Spleen (tissue), 11 donors: ENCODE measurements around the gene IL1RAPL2. TPM values are rescaled to one million over a fixed set of nuclear protein-coding genes. Genes with fewer than 3 reads are reported as not detected.

Experiments
- DNase-seq: peaks from one replicate; pipeline ENCODE4 v3.0.0-alpha.2; 2020
- H3K27ac ChIP-seq, 8 donors: fragments of 200-600 bp; sonication (generic) in 7 of 8; 1 replicate in 4 of 8; 2 replicates in 4 of 8; pipeline versions ENCODE4 v1.5.0 to v1.8.0; 2016 to 2021; ENCODE audit warnings: inconsistent platforms in 4 of 8, mild to moderate bottlenecking in 4 of 8, moderate library complexity in 1 of 8
- H3K27me3 ChIP-seq, 7 donors: fragments of 200-600 bp; sonication (generic) in 6 of 7; replicated peaks in 1 of 7; 1 replicate in 4 of 7; 2 replicates in 3 of 7; pipeline versions ENCODE4 v1.5.0 to v1.8.0; 2016 to 2021; ENCODE audit warnings: inconsistent platforms in 3 of 7, mild to moderate bottlenecking in 1 of 7
- H3K36me3 ChIP-seq, 6 donors: fragments of 200-600 bp; sonication (generic) in 5 of 6; 1 replicate in 4 of 6; 2 replicates in 2 of 6; pipeline versions ENCODE4 v1.5.0 to v1.8.0; 2016 to 2021; ENCODE audit warnings: inconsistent platforms in 2 of 6
- H3K4me1 ChIP-seq, 6 donors: fragments of 200-600 bp; sonication (generic) in 5 of 6; 1 replicate in 3 of 6; 2 replicates in 3 of 6; pipeline versions ENCODE4 v1.5.0 to v1.8.0; 2016 to 2021; ENCODE audit warnings: inconsistent platforms in 3 of 6
- H3K4me3 ChIP-seq, 8 donors: fragments of 200-600 bp; sonication (generic) in 7 of 8; 1 replicate in 4 of 8; 2 replicates in 4 of 8; pipeline versions ENCODE4 v1.5.0 to v1.8.0; 2016 to 2021; ENCODE audit warnings: inconsistent platforms in 4 of 8, mild to moderate bottlenecking in 4 of 8, moderate library complexity in 2 of 8
- H3K9me3 ChIP-seq, 8 donors: fragments of 200-600 bp; sonication (generic) in 7 of 8; 1 replicate in 4 of 8; 2 replicates in 4 of 8; pipeline versions ENCODE4 v1.5.0 to v1.8.0; 2016 to 2021; ENCODE audit warnings: inconsistent platforms in 4 of 8
- POLR2A ChIP-seq, 3 donors: fragments of 450-650 bp; IDR thresholded peaks; one replicate each; pipeline ENCODE4 v1.5.1; 2017; ENCODE audit warnings: antibody characterized with exemption in 3 of 3, mild to moderate bottlenecking in 1 of 3
- POLR2AphosphoS5 ChIP-seq, 3 donors: sonication (generic); formaldehyde crosslinking; IDR thresholded peaks; one replicate each; pipeline ENCODE4 v1.5.1; 2017; ENCODE audit warnings: antibody characterized with exemption in 3 of 3
- WGBS, 5 donors: extraction: QIAGEN DNeasy Blood & Tissue Kit in 3 of 5; methylation state at CpG; one replicate each; pipeline versions ENCODE4 v1.1.5 to v1.1.7; 2013 to 2018; 5-methylcytosine and 5-hydroxymethylcytosine counted together
- intact Hi-C: fragments of 100-400 bp; cut with DNase I; formaldehyde crosslinking; loops from one replicate; pipeline ENCODE4 v1.15.0; 2023; ENCODE audit warnings: low total_unique reads
- polyA plus RNA-seq, 3 donors: library from polyadenylated mRNA; stranded (reverse); fragments of 200-250 nt; gene quantifications; one replicate each; pipeline ENCODE4 v1.2.1, GENCODE V29; 2013
- total RNA-seq, 7 donors: library from RNA; depleted of rRNA in 3 of 7; stranded (reverse); fragments of >200 nt in 3 of 7; fragmentation: NEBNext Ultra II Directional in 4 of 7; extraction: Animal tissue kit (Norgen Biotek cat#: 25700) in 4 of 7; gene quantifications; one replicate each; pipeline versions ENCODE4 v1.1.0 to v1.2.1, GENCODE V29; 2016 to 2021
- TF ChIP-seq, protein P1 (sequence below), 11 experiments: fragments of 200-600 bp in 7 of 11; fragments of 450-650 bp in 4 of 11; sonication (generic) in 4 of 11; IDR thresholded peaks in 8 of 11; conservative IDR thresholded peaks in 3 of 11; 1 replicate in 7 of 11; 2 replicates in 4 of 11; pipeline versions ENCODE4 v1.4.0 to v1.8.0; 2016 to 2021; ENCODE audit warnings: antibody characterized with exemption in 11 of 11, inconsistent platforms in 4 of 11, mild to moderate bottlenecking in 1 of 11
- donor health status: healthy with polysubstance abuse.
- donor health status: DM: no; HTN: no; CAD: no; lungs with moderate emphysema.
- donor health status: DM: no; HTN: no; CAD: no.
- donor health status: Bipolar disorder and iron deficiency.
- donor health status: healthy.
- donor health status: DM: no; HTN: no; CAD: no.
- donor health status: DM: yes; HTN: yes; CAD: no.

The IL1RAPL2 gene
- total and polyA plus RNA-seq, 10 donors: not detected

DNA sequence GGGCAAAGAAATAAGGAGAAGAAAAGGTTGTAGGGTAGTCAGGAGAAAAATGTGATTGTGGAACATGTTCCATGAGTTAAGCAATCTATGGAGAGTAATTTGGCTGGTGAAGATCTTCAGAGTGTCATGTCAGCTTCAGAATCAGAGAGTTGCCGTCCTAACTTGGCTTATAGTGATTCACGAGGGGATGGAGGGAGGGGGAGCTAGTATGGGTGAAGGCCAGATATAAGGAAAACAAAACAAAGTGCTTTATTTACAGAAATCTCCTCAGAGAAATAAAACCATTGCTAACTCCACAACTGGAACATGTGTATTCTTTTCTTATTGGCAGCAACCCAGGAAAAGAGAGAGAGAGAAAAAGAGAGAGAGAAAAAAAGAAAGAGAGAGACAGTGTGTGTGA lies 999.9 kb downstream of the IL1RAPL2 start:
- Histone ChIP-seq H3K9me3 (no peaks in the 10 kb centered on the region), H3K4me3 (no peak overlapping the region), H3K4me1 (no peaks in the 10 kb centered on the region), H3K27ac (no peak overlapping the region), H3K36me3 (no peaks in the 10 kb centered on the region), H3K27me3 (no peaks in the 10 kb centered on the region)
- intact Hi-C loops: no loop called here
- 55 to 83% (median 66%) methylated on average over 2 of the region's 2 CpGs for WGBS, 5 donors
- DNase-seq: no peak
- TF ChIP-seq POLR2A (IDR thresholded peaks at IDR 0.05): no peak
- no peak for TF ChIP-seq POLR2AphosphoS5 (IDR thresholded peaks at IDR 0.05)
- TF ChIP-seq, protein P1, sequence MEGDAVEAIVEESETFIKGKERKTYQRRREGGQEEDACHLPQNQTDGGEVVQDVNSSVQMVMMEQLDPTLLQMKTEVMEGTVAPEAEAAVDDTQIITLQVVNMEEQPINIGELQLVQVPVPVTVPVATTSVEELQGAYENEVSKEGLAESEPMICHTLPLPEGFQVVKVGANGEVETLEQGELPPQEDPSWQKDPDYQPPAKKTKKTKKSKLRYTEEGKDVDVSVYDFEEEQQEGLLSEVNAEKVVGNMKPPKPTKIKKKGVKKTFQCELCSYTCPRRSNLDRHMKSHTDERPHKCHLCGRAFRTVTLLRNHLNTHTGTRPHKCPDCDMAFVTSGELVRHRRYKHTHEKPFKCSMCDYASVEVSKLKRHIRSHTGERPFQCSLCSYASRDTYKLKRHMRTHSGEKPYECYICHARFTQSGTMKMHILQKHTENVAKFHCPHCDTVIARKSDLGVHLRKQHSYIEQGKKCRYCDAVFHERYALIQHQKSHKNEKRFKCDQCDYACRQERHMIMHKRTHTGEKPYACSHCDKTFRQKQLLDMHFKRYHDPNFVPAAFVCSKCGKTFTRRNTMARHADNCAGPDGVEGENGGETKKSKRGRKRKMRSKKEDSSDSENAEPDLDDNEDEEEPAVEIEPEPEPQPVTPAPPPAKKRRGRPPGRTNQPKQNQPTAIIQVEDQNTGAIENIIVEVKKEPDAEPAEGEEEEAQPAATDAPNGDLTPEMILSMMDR (IDR thresholded peaks at IDR 0.05 in 8 of 11, conservative IDR thresholded peaks at IDR 0.05 in 3 of 11): no peak

DNA sequence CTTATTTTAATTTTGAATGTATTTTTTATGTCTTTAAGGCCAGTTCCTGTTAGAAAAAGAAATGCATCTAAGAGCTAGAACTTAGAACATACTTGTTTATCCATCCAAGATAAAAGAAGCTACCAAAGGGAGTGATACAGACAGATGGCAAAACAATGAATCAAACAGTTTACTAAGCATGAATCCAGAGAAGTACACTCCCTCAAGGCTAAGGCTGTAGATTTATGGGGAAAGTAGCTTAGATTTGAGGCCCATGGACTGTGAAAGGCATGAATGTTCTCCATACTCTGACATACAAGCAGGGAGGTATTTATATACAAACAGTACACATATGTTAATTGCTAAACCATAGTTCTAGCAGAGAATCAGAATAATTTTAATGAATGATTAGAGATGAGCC lies 1001.1 kb downstream of the IL1RAPL2 start:
- intact Hi-C loops: no loop called here
- DNase-seq: no peak
- H3K36me3 ChIP-seq: no peaks in the 10 kb centered on the region
- no peaks in the 10 kb centered on the region for H3K27me3 ChIP-seq
- no peak overlapping the region for H3K4me3 ChIP-seq
- no peaks in the 10 kb centered on the region for H3K9me3 ChIP-seq
- TF ChIP-seq, protein P1 (IDR thresholded peaks at IDR 0.05 in 8 of 11, conservative IDR thresholded peaks at IDR 0.05 in 3 of 11): no peak
- TF ChIP-seq POLR2A (IDR thresholded peaks at IDR 0.05): no peak
- no peak for TF ChIP-seq POLR2AphosphoS5 (IDR thresholded peaks at IDR 0.05)
- no peak overlapping the region for H3K27ac ChIP-seq
- H3K4me1 ChIP-seq: no peaks in the 10 kb centered on the region

DNA sequence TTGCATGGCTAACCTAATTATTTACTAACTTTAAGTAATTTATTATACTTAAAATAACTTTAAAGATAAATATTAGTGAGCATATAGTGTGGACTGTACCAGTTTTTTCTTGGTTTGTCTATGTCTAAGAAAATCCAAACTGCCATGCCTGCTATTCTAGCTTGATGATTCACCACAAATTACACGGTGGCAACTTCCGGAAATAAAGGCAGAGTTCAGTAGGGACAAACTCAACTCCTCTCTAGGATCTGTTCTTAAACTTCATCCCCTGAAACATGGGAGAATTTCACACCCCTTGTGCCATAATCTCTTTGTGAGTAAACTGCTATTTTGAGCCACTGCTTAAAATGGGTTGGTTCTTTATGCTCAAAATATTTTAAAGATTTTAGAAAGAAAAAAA lies 1042.7 kb downstream of the IL1RAPL2 start:
- TF ChIP-seq, protein P1 (IDR thresholded peaks at IDR 0.05 in 8 of 11, conservative IDR thresholded peaks at IDR 0.05 in 3 of 11): no peak
- no peak for TF ChIP-seq POLR2AphosphoS5 (IDR thresholded peaks at IDR 0.05)
- no peak for TF ChIP-seq POLR2A (IDR thresholded peaks at IDR 0.05)

DNA sequence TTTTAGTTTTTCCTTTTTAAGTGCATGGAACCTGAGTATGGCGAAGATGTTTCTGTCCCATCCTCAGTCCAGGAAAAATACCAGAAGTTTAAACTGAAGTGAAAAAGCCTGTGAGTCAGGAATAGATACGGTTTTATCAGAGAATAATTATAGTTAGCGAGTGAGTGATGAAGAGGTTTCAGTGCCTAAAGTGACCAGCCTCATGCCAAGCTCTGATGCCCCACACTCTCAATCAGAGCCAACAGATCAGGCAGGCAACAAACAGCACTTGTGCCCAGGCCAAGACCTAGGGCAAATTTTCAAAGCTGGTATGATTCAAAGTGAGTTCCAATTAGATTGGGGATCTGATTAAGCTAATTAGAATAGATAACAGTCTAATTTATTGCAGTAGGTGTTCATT lies 1043.5 kb downstream of the IL1RAPL2 start:
- Histone ChIP-seq H3K27ac (no peak overlapping the region), H3K4me1 (no peaks in the 10 kb centered on the region), H3K4me3 (no peak overlapping the region), H3K9me3 (no peaks in the 10 kb centered on the region), H3K27me3 (no peaks in the 10 kb centered on the region), H3K36me3 (no peaks in the 10 kb centered on the region)
- DNase-seq: no peak
- WGBS, 5 donors: 75 to 93% (median 82%) methylated on average over 3 of the region's 3 CpGs
- intact Hi-C loops: no loop called here
- TF ChIP-seq, protein P1 (IDR thresholded peaks at IDR 0.05 in 8 of 11, conservative IDR thresholded peaks at IDR 0.05 in 3 of 11): no peak
- TF ChIP-seq POLR2A (IDR thresholded peaks at IDR 0.05) (no peak), POLR2AphosphoS5 (IDR thresholded peaks at IDR 0.05) (no peak)

More for the DNA sequence above, 1042.7 kb downstream of the IL1RAPL2 start:
- no peak for DNase-seq
- Histone ChIP-seq H3K4me3 (no peak overlapping the region), H3K9me3 (no peaks in the 10 kb centered on the region), H3K36me3 (no peaks in the 10 kb centered on the region), H3K4me1 (no peaks in the 10 kb centered on the region), H3K27me3 (no peaks in the 10 kb centered on the region), H3K27ac (no peak overlapping the region)
- 67 to 91% (median 78%) methylated on average over 2 of the region's 2 CpGs for WGBS, 5 donors
- intact Hi-C loops: no loop called here
